Testis (tissue), 3 donors: ENCODE measurements around the gene ITCH. TPM values are rescaled to one million over a fixed set of nuclear protein-coding genes. Genes with fewer than 3 reads are reported as not detected.
"Not testable (repeated sequence)": the region's sequence is repeated elsewhere in the genome, so short reads cannot be mapped to it uniquely, and the experiment has no call there.

Experiments used
- DNase-seq: peaks from one replicate; pipeline ENCODE4 v3.0.0-alpha.2; 2019
- H3K27ac ChIP-seq, 2 donors: fragments of 200-600 bp; sonication (generic); one replicate each; pipeline ENCODE4 v1.5.1; 2019
- H3K27me3 ChIP-seq: fragments of 200-600 bp; sonication (generic); one replicate; pipeline ENCODE4 v1.5.1; 2019
- H3K36me3 ChIP-seq: fragments of 200-600 bp; sonication (generic); one replicate; pipeline ENCODE4 v1.5.1; 2017; ENCODE audit warnings: low read depth; ENCODE audit errors: missing control alignments
- H3K4me1 ChIP-seq: fragments of 200-600 bp; sonication (generic); one replicate; pipeline ENCODE4 v1.5.1; 2019
- H3K4me3 ChIP-seq, 2 donors: fragments of 200-600 bp; sonication (generic); one replicate each; pipeline ENCODE4 v1.5.1; 2017 to 2019
- H3K9me3 ChIP-seq: fragments of 200-600 bp; sonication (generic); one replicate; pipeline ENCODE4 v1.5.1; 2017
- POLR2A ChIP-seq: fragments of 450-650 bp; IDR thresholded peaks from one replicate; pipeline ENCODE4 v1.6.1; 2017; ENCODE audit warnings: antibody characterized with exemption, mild to moderate bottlenecking, moderate library complexity
- WGBS, 2 donors: methylation state at CpG; one replicate each; pipeline ENCODE4 v1.1.5; 2018; 5-methylcytosine and 5-hydroxymethylcytosine counted together
- intact Hi-C: fragments of 100-400 bp; cut with DNase I; formaldehyde crosslinking; loops from one replicate; pipeline ENCODE4 v1.15.1; 2023; ENCODE audit warnings: low total_unique reads
- polyA plus RNA-seq: library from polyadenylated mRNA; stranded (reverse); fragments of 350-450 nt; fragmentation: Illumina TruSeq; extraction: RNeasy Lipid Tissue Mini Kit (QIAGEN cat#74804); gene quantifications from one replicate; pipeline ENCODE4 v1.2.3, GENCODE V29; 2014; ENCODE audit warnings: low read depth, low replicate concordance; ENCODE audit not compliant: insufficient read depth
- total RNA-seq, 2 donors: library from RNA; depleted of rRNA; stranded (reverse); fragments of >200 nt; gene quantifications; one replicate each; pipeline ENCODE4 v1.2.3, GENCODE V29; 2016
- TF ChIP-seq, protein P1 (sequence below), 3 experiments: fragments of 450-650 bp in 2 of 3; fragments of 200-600 bp in 1 of 3; sonication (generic) in 1 of 3; IDR thresholded peaks; one replicate each; pipeline ENCODE4 v1.5.1; 2016 to 2019; ENCODE audit warnings: antibody characterized with exemption in 3 of 3, mild to moderate bottlenecking in 2 of 3, moderate library complexity in 1 of 3

ITCH gene
- total and polyA plus RNA-seq, 3 donors from 2014 or later, result 75.4 to 107 (median 88.1) TPM

DNA sequence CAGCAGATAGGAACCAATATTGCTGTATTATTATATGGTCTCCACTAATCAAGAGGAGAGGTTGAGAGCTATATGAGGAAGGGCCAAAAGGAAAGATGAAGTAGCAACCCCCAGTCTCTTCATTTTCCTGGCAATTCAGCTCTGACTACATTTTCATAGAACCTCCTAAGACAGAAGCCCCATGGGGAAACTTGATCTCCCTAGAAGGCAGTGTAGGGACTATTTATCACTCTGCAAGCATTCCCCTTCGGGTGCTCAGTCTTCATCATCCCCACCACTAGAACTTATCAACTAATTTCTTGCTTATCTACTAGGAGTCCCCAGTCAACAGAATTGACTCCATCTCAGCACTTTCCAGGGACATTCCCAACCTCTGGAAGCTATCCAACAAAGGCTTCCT, 25.5 kb upstream of the ITCH start:
- DNase-seq, result no peak
- H3K9me3 ChIP-seq, result no peaks in the 10 kb centered on the region
- intact Hi-C loops, result no loop called here

DNA sequence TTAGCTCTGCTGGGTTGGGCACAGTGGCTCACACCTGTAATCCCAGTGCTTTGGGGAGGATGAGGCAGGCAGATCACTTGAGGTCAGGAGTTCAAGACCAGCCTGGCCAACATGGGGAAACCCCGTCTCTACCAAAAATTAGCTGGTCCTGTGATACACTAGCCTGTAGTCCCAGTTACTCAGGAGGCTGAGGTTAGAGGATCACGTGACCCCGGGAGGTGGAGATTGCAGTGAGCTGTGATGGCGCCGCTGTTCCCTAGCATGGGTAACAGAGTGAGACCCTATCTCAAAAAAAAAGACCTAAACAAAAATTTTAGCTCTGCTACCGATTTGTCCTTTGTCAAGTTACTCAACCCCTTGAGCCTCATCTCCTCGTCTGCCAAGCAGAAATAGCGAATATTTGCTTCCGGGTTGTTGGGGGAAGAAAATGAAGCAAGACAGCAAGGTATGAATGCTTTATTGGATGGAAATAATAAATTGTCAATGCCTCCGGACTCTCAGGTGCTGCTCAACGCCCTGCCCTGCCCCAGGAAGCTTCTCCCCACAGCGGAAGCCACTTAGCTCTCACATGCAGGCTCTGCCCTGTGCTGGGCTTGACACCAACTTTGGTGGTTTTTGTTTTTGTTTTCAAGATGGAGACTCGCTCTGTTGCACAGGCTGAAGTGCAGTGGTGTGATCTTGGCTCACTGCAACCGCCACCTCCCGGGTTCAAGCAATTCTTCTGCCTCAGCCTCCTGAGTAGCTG, 24.9 kb upstream of the ITCH start:
- intact Hi-C loops, result no loop called here
- H3K4me3 ChIP-seq, result no peak overlapping the region
- H3K4me1 ChIP-seq, result peaks cover 4% of the 10 kb centered on the region
- TF ChIP-seq POLR2A, result no peak
- TF ChIP-seq, protein P1, sequence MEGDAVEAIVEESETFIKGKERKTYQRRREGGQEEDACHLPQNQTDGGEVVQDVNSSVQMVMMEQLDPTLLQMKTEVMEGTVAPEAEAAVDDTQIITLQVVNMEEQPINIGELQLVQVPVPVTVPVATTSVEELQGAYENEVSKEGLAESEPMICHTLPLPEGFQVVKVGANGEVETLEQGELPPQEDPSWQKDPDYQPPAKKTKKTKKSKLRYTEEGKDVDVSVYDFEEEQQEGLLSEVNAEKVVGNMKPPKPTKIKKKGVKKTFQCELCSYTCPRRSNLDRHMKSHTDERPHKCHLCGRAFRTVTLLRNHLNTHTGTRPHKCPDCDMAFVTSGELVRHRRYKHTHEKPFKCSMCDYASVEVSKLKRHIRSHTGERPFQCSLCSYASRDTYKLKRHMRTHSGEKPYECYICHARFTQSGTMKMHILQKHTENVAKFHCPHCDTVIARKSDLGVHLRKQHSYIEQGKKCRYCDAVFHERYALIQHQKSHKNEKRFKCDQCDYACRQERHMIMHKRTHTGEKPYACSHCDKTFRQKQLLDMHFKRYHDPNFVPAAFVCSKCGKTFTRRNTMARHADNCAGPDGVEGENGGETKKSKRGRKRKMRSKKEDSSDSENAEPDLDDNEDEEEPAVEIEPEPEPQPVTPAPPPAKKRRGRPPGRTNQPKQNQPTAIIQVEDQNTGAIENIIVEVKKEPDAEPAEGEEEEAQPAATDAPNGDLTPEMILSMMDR (IDR thresholded peaks at IDR 0.05), result no peak
- H3K36me3 ChIP-seq, result no peaks in the 10 kb centered on the region
- no peak for DNase-seq
- no peaks in the 10 kb centered on the region for H3K9me3 ChIP-seq
- no peaks in the 10 kb centered on the region for H3K27me3 ChIP-seq
- 86 to 92% methylated on average over 15 of the region's 15 CpGs for WGBS, 2 donors
- H3K27ac ChIP-seq, result no peak overlapping the region

More for the DNA sequence above, 25.5 kb upstream of the ITCH start:
- H3K4me1 ChIP-seq, result peaks cover 4% of the 10 kb centered on the region
- H3K27ac ChIP-seq, result no peak overlapping the region
- no peaks in the 10 kb centered on the region for H3K27me3 ChIP-seq
- no peak overlapping the region for H3K4me3 ChIP-seq
- TF ChIP-seq, protein P1 (IDR thresholded peaks at IDR 0.05), result no peak
- no peak for TF ChIP-seq POLR2A
- no peaks in the 10 kb centered on the region for H3K36me3 ChIP-seq
- WGBS, 2 donors, result 41 to 67% methylated on average over 1 of the region's 1 CpG

DNA sequence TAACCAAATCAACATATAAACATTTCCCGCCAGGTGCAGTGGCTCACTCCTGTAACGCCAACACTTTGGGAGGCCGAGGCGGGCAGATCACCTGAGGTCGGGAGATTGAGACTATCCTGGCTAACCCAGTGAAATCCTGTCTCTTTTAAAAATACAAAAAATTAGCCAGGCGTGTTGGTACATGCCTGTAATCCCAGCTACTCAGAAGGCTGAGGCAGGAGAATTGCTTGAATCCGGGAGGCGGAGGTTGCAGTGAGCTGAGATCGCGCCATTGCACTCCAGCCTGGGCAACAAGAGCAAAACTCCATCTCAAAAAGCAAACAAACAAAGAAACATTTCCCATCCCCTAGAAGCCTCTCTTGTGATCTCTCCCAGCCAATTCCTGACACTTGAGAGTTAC, 22.3 kb upstream of the ITCH start:
- WGBS, 2 donors, result 90 to 93% methylated on average over 10 of the region's 10 CpGs
- H3K27me3 ChIP-seq, DNase-seq, H3K27ac ChIP-seq, H3K9me3 ChIP-seq, intact Hi-C loops, H3K4me1 ChIP-seq, H3K36me3 ChIP-seq, H3K4me3 ChIP-seq: not testable (repeated sequence)

DNA sequence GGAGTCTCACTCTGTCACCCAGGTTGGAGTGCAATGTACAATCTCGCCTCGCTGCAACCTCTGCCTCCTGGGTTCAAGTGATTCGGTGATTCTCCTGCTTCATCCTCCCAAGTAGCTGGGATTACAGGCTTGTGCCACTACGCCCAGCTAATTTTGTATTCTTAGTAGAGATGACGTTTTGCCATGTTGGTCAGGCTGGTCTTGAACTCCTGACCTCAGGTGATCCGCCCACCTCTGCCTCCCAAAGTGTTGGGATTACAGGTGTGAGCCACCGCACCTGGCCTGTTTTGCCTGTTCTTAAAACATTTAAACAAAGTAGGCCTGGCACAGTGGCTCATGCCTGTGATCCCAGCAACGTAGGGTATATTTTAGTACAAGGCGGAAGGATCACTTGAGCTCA, 21.9 kb upstream of the ITCH start:
- intact Hi-C loops, H3K9me3 ChIP-seq, H3K27me3 ChIP-seq, H3K27ac ChIP-seq, H3K36me3 ChIP-seq, H3K4me3 ChIP-seq, H3K4me1 ChIP-seq, DNase-seq: not testable (repeated sequence)
- 91 to 97% methylated on average over 9 of the region's 9 CpGs for WGBS, 2 donors

DNA sequence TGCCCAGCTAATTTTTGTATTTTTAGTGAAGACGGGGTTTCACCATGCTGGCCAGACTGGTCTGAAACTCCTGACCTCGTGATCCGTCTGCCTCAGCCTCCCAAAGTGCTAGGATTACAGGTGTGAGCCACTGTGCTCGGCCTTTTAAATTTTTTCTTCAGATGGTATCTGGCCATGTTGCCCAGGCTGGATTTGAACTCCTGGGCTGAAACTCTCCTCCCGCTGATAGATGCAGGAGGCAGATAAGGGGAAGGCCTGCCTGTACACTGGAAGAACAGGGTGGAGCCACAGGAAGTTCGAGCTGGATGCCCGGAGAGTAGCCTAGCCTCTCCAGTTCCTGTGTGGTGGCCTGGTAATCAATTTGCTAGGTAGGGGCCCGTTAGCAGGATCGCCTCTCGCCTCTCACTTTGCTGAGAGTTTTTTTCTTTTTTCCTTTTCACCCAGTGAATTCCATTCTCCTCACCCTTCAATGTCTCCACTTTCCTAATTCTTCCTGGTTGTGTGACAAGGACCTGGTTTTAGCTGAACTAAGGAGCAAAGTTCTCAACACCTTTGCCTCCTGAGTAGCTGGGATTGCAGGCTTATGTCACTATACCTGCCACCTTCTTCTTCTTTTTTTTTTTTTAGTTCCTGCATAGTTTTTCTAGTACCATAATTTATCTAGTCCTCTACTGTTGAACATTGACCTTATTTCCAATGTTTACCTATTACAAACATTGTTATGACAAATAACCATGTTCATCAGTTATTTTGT, 19.4 kb upstream of the ITCH start:
- no peak for DNase-seq
- Histone ChIP-seq H3K4me1 (no peaks in the 10 kb centered on the region), H3K36me3 (no peaks in the 10 kb centered on the region), H3K4me3 (no peak overlapping the region), H3K27ac (no peak overlapping the region), H3K27me3 (no peaks in the 10 kb centered on the region), H3K9me3 (no peaks in the 10 kb centered on the region)
- WGBS, 2 donors, result 85 to 86% methylated on average over 10 of the region's 10 CpGs
- no peak for TF ChIP-seq POLR2A
- TF ChIP-seq, protein P1 (IDR thresholded peaks at IDR 0.05), result no peak
- intact Hi-C loops, result no loop called here
